Measurements from ENCODE around the gene RAPGEF4. TPM values are rescaled to one million over a fixed set of nuclear protein-coding genes. Genes with fewer than 3 reads are reported as not detected.

Gene RAPGEF4
- total RNA-seq, 1 donor from 2014 or later, result 21.8 TPM

GRCh38 chr2:172900871-172901270, 165.2 kb downstream of the RAPGEF4 start:
- ATAC-seq, result no peak

GRCh38 chr2:172901913-172902312, 166.3 kb downstream of the RAPGEF4 start:
- no peak for DNase-seq
- H3K27me3 ChIP-seq, result no peaks in the 10 kb centered on the region
- H3K9me3 ChIP-seq, result no peaks in the 10 kb centered on the region
- no peak overlapping the region for H3K4me3 ChIP-seq
- ATAC-seq, result peak; percentile 60
- H3K4me1 ChIP-seq, result no peaks in the 10 kb centered on the region
- no peak overlapping the region for H3K27ac ChIP-seq
- intact Hi-C loops (cut with DNase I), result no loop called here
- no peak for TF ChIP-seq CTCF (IDR thresholded peaks at IDR 0.05)
- no peaks in the 10 kb centered on the region for H3K36me3 ChIP-seq

More at GRCh38 chr2:172900871-172901270, 165.2 kb downstream of the RAPGEF4 start:
- no peak overlapping the region for H3K4me3 ChIP-seq
- no peaks in the 10 kb centered on the region for H3K27me3 ChIP-seq
- no peaks in the 10 kb centered on the region for H3K36me3 ChIP-seq
- no peak for TF ChIP-seq CTCF (IDR thresholded peaks at IDR 0.05)
- H3K27ac ChIP-seq, result no peak overlapping the region
- no peaks in the 10 kb centered on the region for H3K9me3 ChIP-seq
- no peak for DNase-seq
- no peaks in the 10 kb centered on the region for H3K4me1 ChIP-seq
- intact Hi-C loops (cut with DNase I), result no loop called here

GRCh38 chr2:172904236-172904635, 168.6 kb downstream of the RAPGEF4 start:
- H3K4me3 ChIP-seq, result no peak overlapping the region
- no peaks in the 10 kb centered on the region for H3K9me3 ChIP-seq
- no peaks in the 10 kb centered on the region for H3K36me3 ChIP-seq
- no peak for DNase-seq
- no peak for ATAC-seq
- H3K27ac ChIP-seq, result no peak overlapping the region
- H3K4me1 ChIP-seq, result no peaks in the 10 kb centered on the region
- no peak for TF ChIP-seq CTCF (IDR thresholded peaks at IDR 0.05)
- no peaks in the 10 kb centered on the region for H3K27me3 ChIP-seq
- intact Hi-C loops (cut with DNase I), result no loop called here

- Histone ChIP-seq H3K4me1 (no peaks in the 10 kb centered on the region), H3K27me3 (no peaks in the 10 kb centered on the region), H3K27ac (no peak overlapping the region), H3K36me3 (no peaks in the 10 kb centered on the region), H3K4me3 (no peak overlapping the region), H3K9me3 (no peaks in the 10 kb centered on the region)
- DNase-seq (no peak), ATAC-seq (peak; percentile 21)
- intact Hi-C loops (cut with DNase I), result no loop called here
- TF ChIP-seq CTCF (IDR thresholded peaks at IDR 0.05), result no peak
Measured at GRCh38 chr2:172905937-172906811, 170.5 kb downstream of the RAPGEF4 start.

GRCh38 chr2:172908275-172908674, 172.6 kb downstream of the RAPGEF4 start:
- intact Hi-C loops (cut with DNase I), result no loop called here
- no peak for ATAC-seq
- no peak for TF ChIP-seq CTCF (IDR thresholded peaks at IDR 0.05)

More at GRCh38 chr2:172908275-172908674, 172.6 kb downstream of the RAPGEF4 start:
- H3K36me3 ChIP-seq, result no peaks in the 10 kb centered on the region
- H3K4me3 ChIP-seq, result no peak overlapping the region
- H3K4me1 ChIP-seq, result no peaks in the 10 kb centered on the region
- H3K9me3 ChIP-seq, result no peaks in the 10 kb centered on the region
- no peaks in the 10 kb centered on the region for H3K27me3 ChIP-seq
- no peak for DNase-seq
- H3K27ac ChIP-seq, result no peak overlapping the region

Data from upper lobe of right lung (tissue), 1 donor.